NCI-H146 treated with DMSO at 0.1 percent for 48 hours (cell line): Measurements from ENCODE around the gene GNG4.
"Not testable (repeated sequence)": the region's sequence is repeated elsewhere in the genome, so short reads cannot be mapped to it uniquely, and the experiment has no call there.

ENCODE experiments used
- DNase-seq: peaks from one replicate; lab custom pipeline; 2025; ENCODE audit not compliant: unreplicated experiment; lab: John Stamatoyannopoulos, UW

GNG4 gene

DNA sequence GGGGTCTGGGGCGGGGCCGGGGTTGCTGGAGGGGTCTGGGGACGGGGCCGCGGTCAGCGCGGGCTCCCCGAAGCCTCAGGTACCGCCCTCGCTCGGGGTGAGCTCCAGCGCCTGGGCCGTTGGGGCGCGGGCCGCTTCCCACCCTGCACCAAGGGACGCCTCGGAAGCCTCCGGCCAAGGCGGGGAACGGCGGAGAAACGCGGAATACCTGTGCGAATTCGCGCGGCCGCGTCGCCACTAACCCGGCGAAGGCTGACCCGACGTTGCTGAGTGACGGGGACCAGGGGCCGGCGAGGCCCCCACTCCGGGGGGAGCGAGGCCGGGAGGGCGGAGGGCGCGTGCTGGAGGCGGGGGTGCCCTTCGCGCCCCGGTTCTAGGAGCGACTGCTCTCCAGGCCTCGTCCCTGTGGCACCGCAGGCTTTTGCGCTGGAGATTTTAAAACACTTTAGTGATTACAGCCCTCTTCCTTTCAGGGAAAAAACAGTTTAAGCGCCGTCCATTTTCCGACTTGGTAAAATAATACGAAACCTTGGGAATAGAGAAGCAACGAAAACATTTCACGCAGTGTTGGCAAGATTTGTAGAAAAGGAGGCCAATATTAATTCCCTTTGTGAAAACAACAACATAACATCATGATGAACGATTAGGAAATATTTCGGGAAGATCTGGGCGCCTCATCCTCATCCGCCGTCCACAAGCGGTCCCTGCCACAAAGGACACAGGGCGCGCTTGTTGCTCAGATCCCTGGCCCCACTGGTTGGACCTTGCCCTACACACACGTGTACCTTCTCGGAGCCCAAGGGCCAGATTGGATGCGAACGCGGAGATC lies 971 bp upstream of the GNG4 start:
- DNase-seq = peak; percentile 71

- DNase-seq = peak; percentile 20
These were observed 623 bp downstream of the GNG4 start for GRCh38 chr1:235648954-235649367.

DNA sequence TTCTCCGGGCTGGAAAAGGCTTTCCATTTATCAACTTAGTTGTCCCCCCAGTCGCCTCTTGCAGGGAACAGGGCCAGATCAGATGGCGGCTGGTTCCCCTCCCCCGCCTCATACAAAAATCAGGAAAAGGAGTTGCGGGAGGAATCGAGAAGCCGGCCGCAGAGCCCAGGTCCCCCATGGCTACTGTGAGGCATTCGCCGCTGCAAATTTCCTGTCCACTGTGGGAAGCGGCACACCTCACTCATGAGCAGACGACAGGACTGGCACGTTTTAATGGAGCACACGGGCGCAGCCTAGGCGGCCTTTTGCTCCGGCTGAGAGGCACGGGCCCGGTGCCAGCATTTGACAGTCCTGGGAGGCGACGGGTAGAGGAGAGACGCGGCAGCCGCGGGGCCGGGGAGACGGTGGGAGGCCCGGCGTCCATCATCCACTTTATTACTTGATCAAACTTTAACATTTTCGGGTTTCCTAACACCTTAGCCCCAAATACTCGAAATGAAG lies 1.1 kb downstream of the GNG4 start:
- peak; percentile 40 for DNase-seq

DNA sequence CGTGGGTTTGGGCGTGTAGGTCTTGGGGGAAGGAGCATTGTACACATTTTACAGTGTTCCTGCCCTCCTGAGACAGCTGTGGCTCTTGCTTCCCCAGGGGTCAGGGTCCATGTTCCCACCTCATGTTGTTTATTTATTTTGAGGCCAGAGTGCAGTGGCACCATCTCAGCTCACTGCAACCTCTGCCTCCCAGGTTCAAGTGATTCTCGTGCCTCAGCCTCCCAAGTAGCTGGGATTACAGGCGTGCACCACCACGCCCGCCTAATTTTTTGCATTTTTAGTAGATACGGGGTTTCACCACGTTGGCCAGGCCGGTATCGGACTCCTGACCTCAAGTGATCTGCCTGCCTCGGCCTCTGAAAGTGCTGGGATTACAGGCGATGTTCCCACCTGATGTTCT lies 2.0 kb downstream of the GNG4 start:
- not testable (repeated sequence) for DNase-seq

GRCh38 chr1:235646463-235646862 lies 3.1 kb downstream of the GNG4 start:
- peak; percentile 5 for DNase-seq

DNA sequence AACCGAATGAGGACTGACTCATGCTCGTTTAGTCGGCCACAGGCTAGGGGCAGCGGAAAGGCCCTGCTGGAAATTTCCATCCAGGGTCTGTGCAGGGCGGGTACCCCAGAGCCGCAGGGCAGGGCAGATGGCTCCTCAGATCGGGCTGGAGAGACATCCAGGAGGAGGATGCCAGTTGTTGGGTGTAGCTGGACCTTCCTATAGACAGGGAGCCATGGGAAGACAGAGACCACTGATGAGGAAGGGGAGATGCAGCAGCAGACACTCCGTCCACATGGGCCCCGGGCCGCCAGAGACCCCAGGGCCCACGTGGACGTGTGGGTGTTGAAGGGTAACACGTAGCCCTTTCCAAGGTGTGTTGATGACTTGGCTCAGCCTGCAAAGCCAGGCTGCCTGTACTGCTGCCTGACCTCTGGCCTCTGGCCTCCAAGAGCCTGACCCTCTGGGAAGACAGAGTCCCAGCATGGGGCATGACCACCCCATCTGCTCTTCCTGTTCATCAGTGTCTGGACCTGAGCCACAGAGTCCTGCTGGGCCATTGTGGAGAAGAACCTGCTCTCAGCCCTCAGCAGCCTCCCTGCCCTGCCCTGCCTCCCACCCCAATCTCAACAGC lies 4.8 kb downstream of the GNG4 start:
- no peak for DNase-seq

GRCh38 chr1:235643837-235644692 lies 5.5 kb downstream of the GNG4 start:
- no peak for DNase-seq

- DNase-seq = no peak
These were observed 6.6 kb downstream of the GNG4 start for GRCh38 chr1:235642943-235643371.

DNA sequence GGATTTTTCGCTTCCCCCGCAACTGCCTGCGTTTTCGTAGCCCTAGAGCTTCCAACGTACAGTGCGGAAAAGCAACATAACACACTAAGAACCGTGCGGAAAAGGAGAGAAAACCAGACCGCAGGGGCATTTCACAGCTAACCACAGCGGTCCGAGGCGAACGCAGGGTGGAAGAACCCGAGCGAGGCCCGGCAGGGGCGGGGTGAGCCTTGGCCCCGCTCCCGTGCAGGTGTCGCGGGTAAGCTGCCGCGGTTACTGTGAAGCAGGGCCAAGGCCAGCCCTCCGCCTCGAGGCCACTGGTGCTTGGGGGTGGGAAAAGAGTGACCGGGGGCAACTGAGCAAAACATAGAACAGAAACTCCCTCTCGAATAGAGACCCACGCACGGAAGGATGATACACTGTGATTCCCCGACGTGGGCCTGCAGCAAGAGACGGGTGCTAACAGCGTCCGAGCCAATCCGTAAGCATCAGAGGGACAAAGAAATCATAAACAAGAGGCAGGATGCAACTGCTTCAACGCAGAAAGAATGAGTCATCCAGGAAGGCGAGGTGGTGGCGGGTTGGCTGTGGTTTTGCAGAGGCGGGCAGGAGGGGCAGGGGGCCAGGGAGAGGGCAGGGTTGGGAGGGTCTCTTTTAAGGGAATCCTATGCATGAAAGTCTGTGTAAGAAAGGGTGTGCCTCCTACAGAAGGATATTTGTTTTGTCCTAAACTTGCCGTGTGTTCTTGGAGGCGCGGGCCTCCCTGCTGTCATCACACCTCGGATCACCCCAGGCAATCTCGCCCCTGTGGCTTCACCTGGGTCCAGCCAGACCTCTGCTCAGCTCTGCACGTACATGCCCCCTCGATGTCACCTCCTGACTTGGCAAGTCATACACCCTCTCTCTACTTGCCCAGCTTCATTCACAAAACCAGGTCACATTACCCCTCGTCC lies 7.3 kb downstream of the GNG4 start:
- DNase-seq = no peak

DNA sequence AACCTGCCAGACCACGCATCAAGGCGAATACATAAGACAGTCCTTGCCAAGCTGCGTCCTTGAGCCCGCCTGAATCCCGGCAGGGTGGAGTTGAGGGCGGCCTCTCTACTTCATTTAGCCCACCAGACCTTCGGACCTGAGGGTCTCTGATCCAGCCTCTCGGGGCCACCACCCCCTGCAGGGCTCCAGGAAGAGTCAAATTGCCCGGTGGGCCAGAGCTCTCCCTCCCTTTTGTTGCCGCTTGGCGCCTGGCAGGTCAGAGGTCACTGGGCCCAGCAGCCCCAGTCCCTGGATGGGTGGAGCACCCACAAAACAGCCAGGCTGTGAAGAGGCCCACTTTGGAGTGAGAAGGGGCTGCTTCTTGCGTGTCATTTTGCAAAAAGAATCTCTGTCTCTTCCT lies 9.0 kb downstream of the GNG4 start:
- no peak for DNase-seq

- no peak for DNase-seq
These were observed 10.1 kb downstream of the GNG4 start for GRCh38 chr1:235639226-235640205.

- DNase-seq = not testable (repeated sequence)
These were observed 11.0 kb downstream of the GNG4 start for GRCh38 chr1:235638612-235639011.

GRCh38 chr1:235637756-235638534 lies 11.6 kb downstream of the GNG4 start:
- DNase-seq = no peak

DNA sequence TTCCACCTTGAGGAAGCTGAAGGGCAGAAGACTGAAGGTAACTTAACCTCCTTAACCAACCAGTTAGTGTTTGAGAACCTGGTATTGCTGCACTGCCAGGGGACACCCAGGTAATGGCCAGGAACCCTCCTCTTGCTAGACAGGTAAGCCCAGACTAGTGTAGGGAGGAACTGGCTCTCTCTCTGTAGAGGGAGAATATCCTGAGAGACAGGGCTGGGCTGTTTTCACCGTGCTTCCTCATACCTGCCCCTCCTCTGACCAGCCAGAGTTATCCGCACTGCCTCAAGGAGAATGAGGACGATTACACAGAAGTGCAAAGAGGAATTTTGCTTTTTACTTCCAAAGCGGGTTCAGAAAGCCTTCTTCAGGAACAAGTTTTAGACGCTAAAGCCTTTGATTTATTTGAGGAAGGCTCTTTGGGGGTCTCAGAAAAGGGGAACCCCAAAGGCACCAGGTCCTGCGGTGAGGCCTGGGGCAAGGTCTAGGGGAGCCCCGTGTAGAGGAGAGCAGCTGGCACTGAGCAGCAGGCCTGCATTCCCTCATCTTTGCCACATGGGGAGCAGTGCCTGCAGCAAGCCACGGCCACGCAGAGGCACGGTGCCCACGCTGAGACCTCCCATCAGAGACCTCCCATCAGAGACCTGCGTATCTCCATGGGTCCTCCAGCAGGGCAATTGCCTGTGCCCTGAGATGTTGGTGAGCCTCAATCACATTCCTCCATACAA lies 13.5 kb downstream of the GNG4 start:
- no peak for DNase-seq

- DNase-seq = no peak
These were observed 16.8 kb downstream of the GNG4 start for GRCh38 chr1:235632506-235633401.

DNA sequence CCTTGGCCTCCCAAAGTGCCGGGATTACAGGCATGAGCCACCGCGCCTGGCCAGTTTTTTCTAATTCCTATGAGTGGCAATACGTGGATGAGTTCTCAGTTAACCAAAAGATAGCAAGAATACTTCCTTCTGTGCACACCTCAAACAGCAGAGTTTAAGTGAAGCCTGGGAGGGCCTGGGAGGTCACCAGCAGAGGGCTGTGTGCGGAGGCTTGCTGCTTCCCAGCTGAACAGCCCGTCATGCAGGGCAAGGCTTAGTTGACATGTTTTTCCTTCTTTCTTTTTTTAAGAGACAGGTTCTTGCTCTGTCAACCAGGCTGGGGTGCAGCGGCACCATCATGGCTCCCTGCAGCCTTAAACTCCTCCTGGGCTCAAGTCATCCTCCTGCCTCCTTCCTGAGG lies 17.8 kb downstream of the GNG4 start:
- DNase-seq = no peak
